Activated naive CD8-positive, alpha-beta T cell treated with anti-CD3 and anti-CD28 coated beads, Interleukin-2, amount 50 U/mL, for 24 hours (primary cell): ENCODE measurements around the gene POMT2.

ENCODE experiments used
- ATAC-seq: fragments of 150-1000 bp; cut with Tn5 transposase; one replicate; pipeline ENCODE4 v1.10.0; 2021
- DNase-seq: peaks from one replicate; pipeline ENCODE4 v3.0.0; 2021
- H3K27ac Mint-ChIP-seq: one replicate; pipeline ENCODE4 v1.8.0; 2021; ENCODE audit warnings: mild to moderate bottlenecking, mixed read lengths
- H3K27me3 Mint-ChIP-seq: one replicate; pipeline ENCODE4 v1.8.0; 2021; ENCODE audit warnings: mixed read lengths
- H3K36me3 Mint-ChIP-seq: one replicate; pipeline ENCODE4 v1.8.0; 2021; ENCODE audit warnings: low read depth, mixed read lengths
- H3K4me1 Mint-ChIP-seq: one replicate; pipeline ENCODE4 v1.8.0; 2021; ENCODE audit warnings: mixed read lengths
- H3K4me3 Mint-ChIP-seq: one replicate; pipeline ENCODE4 v1.8.0; 2021; ENCODE audit warnings: mild to moderate bottlenecking, moderate library complexity, mixed read lengths
- H3K9me3 Mint-ChIP-seq: one replicate; pipeline ENCODE4 v1.8.0; 2021; ENCODE audit warnings: mixed read lengths

POMT2 gene

GRCh38 chr14:77316195-77316505 is 4.5 kb downstream of the POMT2 start:
- Mint-ChIP-seq H3K4me3 (no peak overlapping the region), H3K27ac (no peak overlapping the region), H3K27me3 (no peaks in the 10 kb centered on the region), H3K9me3 (no peaks in the 10 kb centered on the region), H3K4me1 (peaks cover 12% of the 10 kb centered on the region), H3K36me3 (no peaks in the 10 kb centered on the region)
- ATAC-seq (no peak), DNase-seq (no peak)

- ATAC-seq, result no peak
- peaks cover 5% of the 10 kb centered on the region for H3K4me1 Mint-ChIP-seq
Observed at GRCh38 chr14:77314539-77315457, 5.9 kb downstream of the POMT2 start.

GRCh38 chr14:77314043-77314442 is 6.6 kb downstream of the POMT2 start:
- Mint-ChIP-seq H3K36me3 (no peaks in the 10 kb centered on the region), H3K4me3 (no peak overlapping the region), H3K27ac (no peak overlapping the region), H3K27me3 (no peaks in the 10 kb centered on the region), H3K9me3 (no peaks in the 10 kb centered on the region), H3K4me1 (peaks cover under 1% of the 10 kb centered on the region)
- ATAC-seq, result no peak
- DNase-seq, result no peak

More at GRCh38 chr14:77314539-77315457, 5.9 kb downstream of the POMT2 start:
- no peak overlapping the region for H3K27ac Mint-ChIP-seq
- DNase-seq, result no peak
- no peaks in the 10 kb centered on the region for H3K27me3 Mint-ChIP-seq
- no peak overlapping the region for H3K4me3 Mint-ChIP-seq
- no peaks in the 10 kb centered on the region for H3K9me3 Mint-ChIP-seq
- no peaks in the 10 kb centered on the region for H3K36me3 Mint-ChIP-seq

GRCh38 chr14:77313371-77313770 is 7.3 kb downstream of the POMT2 start:
- H3K27ac Mint-ChIP-seq, result no peak overlapping the region
- ATAC-seq (no peak), DNase-seq (no peak)
- H3K27me3 Mint-ChIP-seq, result no peaks in the 10 kb centered on the region
- H3K4me1 Mint-ChIP-seq, result no peaks in the 10 kb centered on the region
- H3K36me3 Mint-ChIP-seq, result no peaks in the 10 kb centered on the region
- H3K4me3 Mint-ChIP-seq, result no peak overlapping the region
- no peaks in the 10 kb centered on the region for H3K9me3 Mint-ChIP-seq

GRCh38 chr14:77311217-77311616 is 9.5 kb downstream of the POMT2 start:
- H3K4me3 Mint-ChIP-seq, result no peak overlapping the region
- DNase-seq (no peak), ATAC-seq (no peak)
- H3K36me3 Mint-ChIP-seq, result no peaks in the 10 kb centered on the region
- H3K4me1 Mint-ChIP-seq, result peaks cover 12% of the 10 kb centered on the region
- H3K9me3 Mint-ChIP-seq, result no peaks in the 10 kb centered on the region
- no peaks in the 10 kb centered on the region for H3K27me3 Mint-ChIP-seq
- no peak overlapping the region for H3K27ac Mint-ChIP-seq

- DNase-seq (no peak), ATAC-seq (no peak)
- Mint-ChIP-seq H3K4me1 (peaks cover 12% of the 10 kb centered on the region), H3K4me3 (no peak overlapping the region), H3K36me3 (peaks cover 2% of the 10 kb centered on the region), H3K27me3 (no peaks in the 10 kb centered on the region), H3K9me3 (no peaks in the 10 kb centered on the region), H3K27ac (no peak overlapping the region)
Observed at GRCh38 chr14:77310026-77310425, 10.7 kb downstream of the POMT2 start.

- peaks cover 2% of the 10 kb centered on the region for H3K36me3 Mint-ChIP-seq
- ATAC-seq, result no peak
- no peaks in the 10 kb centered on the region for H3K27me3 Mint-ChIP-seq
- no peak overlapping the region for H3K4me3 Mint-ChIP-seq
- no peak overlapping the region for H3K27ac Mint-ChIP-seq
- no peaks in the 10 kb centered on the region for H3K9me3 Mint-ChIP-seq
- no peak for DNase-seq
- peaks cover 14% of the 10 kb centered on the region for H3K4me1 Mint-ChIP-seq
Observed at GRCh38 chr14:77309131-77309530, 11.6 kb downstream of the POMT2 start.

GRCh38 chr14:77306851-77307496 is 13.7 kb downstream of the POMT2 start:
- peaks cover 6% of the 10 kb centered on the region for H3K36me3 Mint-ChIP-seq
- H3K27ac Mint-ChIP-seq, result no peak overlapping the region
- no peak overlapping the region for H3K4me3 Mint-ChIP-seq
- H3K9me3 Mint-ChIP-seq, result no peaks in the 10 kb centered on the region
- ATAC-seq, result peak; percentile 31
- no peaks in the 10 kb centered on the region for H3K27me3 Mint-ChIP-seq
- H3K4me1 Mint-ChIP-seq, result peaks cover 32% of the 10 kb centered on the region
- no peak for DNase-seq

GRCh38 chr14:77306416-77306815 is 14.3 kb downstream of the POMT2 start:
- DNase-seq, result no peak
- peaks cover 32% of the 10 kb centered on the region for H3K4me1 Mint-ChIP-seq
- no peak overlapping the region for H3K27ac Mint-ChIP-seq
- ATAC-seq, result no peak
- H3K9me3 Mint-ChIP-seq, result no peaks in the 10 kb centered on the region
- H3K4me3 Mint-ChIP-seq, result no peak overlapping the region
- H3K27me3 Mint-ChIP-seq, result no peaks in the 10 kb centered on the region
- H3K36me3 Mint-ChIP-seq, result peaks cover 6% of the 10 kb centered on the region

- Mint-ChIP-seq H3K27me3 (no peaks in the 10 kb centered on the region), H3K27ac (no peak overlapping the region), H3K4me3 (no peak overlapping the region), H3K36me3 (peaks cover 6% of the 10 kb centered on the region), H3K9me3 (no peaks in the 10 kb centered on the region), H3K4me1 (peaks cover 32% of the 10 kb centered on the region)
- ATAC-seq (no peak), DNase-seq (no peak)
Observed at GRCh38 chr14:77305696-77306095, 15.0 kb downstream of the POMT2 start.

GRCh38 chr14:77303417-77304156 is 17.1 kb downstream of the POMT2 start:
- H3K4me3 Mint-ChIP-seq, result no peak overlapping the region
- ATAC-seq (peak; percentile 69), DNase-seq (peak; percentile 27)
- no peaks in the 10 kb centered on the region for H3K9me3 Mint-ChIP-seq
- no peaks in the 10 kb centered on the region for H3K27me3 Mint-ChIP-seq
- H3K27ac Mint-ChIP-seq, result peak overlapping the region; percentile 85
- peaks cover 8% of the 10 kb centered on the region for H3K36me3 Mint-ChIP-seq
- peaks cover 32% of the 10 kb centered on the region for H3K4me1 Mint-ChIP-seq

- ATAC-seq (peak; percentile 97), DNase-seq (peak; percentile 19)
- peak overlapping the region; percentile 85 for H3K27ac Mint-ChIP-seq
- H3K4me3 Mint-ChIP-seq, result no peak overlapping the region
- peaks cover 11% of the 10 kb centered on the region for H3K36me3 Mint-ChIP-seq
- no peaks in the 10 kb centered on the region for H3K9me3 Mint-ChIP-seq
- H3K4me1 Mint-ChIP-seq, result peaks cover 32% of the 10 kb centered on the region
- no peaks in the 10 kb centered on the region for H3K27me3 Mint-ChIP-seq
Observed at GRCh38 chr14:77302926-77303325, 17.8 kb downstream of the POMT2 start.

- no peak for ATAC-seq
- H3K9me3 Mint-ChIP-seq, result no peaks in the 10 kb centered on the region
- H3K27me3 Mint-ChIP-seq, result no peaks in the 10 kb centered on the region
- no peak overlapping the region for H3K4me3 Mint-ChIP-seq
- DNase-seq, result peak; percentile 64
- H3K36me3 Mint-ChIP-seq, result peaks cover 11% of the 10 kb centered on the region
- peaks cover 19% of the 10 kb centered on the region for H3K4me1 Mint-ChIP-seq
- H3K27ac Mint-ChIP-seq, result no peak overlapping the region
Observed at GRCh38 chr14:77301103-77301502, 19.6 kb downstream of the POMT2 start.

GRCh38 chr14:77299771-77300170 is 20.9 kb downstream of the POMT2 start:
- no peak for ATAC-seq
- DNase-seq, result no peak
- Mint-ChIP-seq H3K9me3 (no peaks in the 10 kb centered on the region), H3K36me3 (peaks cover 9% of the 10 kb centered on the region), H3K27me3 (no peaks in the 10 kb centered on the region), H3K27ac (no peak overlapping the region), H3K4me1 (peaks cover 19% of the 10 kb centered on the region), H3K4me3 (no peak overlapping the region)

GRCh38 chr14:77296906-77297305 is 23.8 kb downstream of the POMT2 start:
- ATAC-seq, result no peak

More at GRCh38 chr14:77296906-77297305, 23.8 kb downstream of the POMT2 start:
- H3K36me3 Mint-ChIP-seq, result peaks cover 5% of the 10 kb centered on the region
- no peak overlapping the region for H3K27ac Mint-ChIP-seq
- no peaks in the 10 kb centered on the region for H3K9me3 Mint-ChIP-seq
- DNase-seq, result no peak
- no peaks in the 10 kb centered on the region for H3K4me1 Mint-ChIP-seq
- H3K27me3 Mint-ChIP-seq, result no peaks in the 10 kb centered on the region
- H3K4me3 Mint-ChIP-seq, result no peak overlapping the region
